Measurements from ENCODE around the gene SRPK2.

- TF ChIP-seq, protein P1, sequence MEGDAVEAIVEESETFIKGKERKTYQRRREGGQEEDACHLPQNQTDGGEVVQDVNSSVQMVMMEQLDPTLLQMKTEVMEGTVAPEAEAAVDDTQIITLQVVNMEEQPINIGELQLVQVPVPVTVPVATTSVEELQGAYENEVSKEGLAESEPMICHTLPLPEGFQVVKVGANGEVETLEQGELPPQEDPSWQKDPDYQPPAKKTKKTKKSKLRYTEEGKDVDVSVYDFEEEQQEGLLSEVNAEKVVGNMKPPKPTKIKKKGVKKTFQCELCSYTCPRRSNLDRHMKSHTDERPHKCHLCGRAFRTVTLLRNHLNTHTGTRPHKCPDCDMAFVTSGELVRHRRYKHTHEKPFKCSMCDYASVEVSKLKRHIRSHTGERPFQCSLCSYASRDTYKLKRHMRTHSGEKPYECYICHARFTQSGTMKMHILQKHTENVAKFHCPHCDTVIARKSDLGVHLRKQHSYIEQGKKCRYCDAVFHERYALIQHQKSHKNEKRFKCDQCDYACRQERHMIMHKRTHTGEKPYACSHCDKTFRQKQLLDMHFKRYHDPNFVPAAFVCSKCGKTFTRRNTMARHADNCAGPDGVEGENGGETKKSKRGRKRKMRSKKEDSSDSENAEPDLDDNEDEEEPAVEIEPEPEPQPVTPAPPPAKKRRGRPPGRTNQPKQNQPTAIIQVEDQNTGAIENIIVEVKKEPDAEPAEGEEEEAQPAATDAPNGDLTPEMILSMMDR (IDR thresholded peaks at IDR 0.05), result no peak
- TF ChIP-seq EZH2 (IDR thresholded peaks at IDR 0.05; ENCODE audit: borderline replicate concordance, insufficient read depth, low read depth, low read length, poor library complexity, severe bottlenecking), result no peak
These were observed 82.4 kb downstream of the SRPK2 start for GRCh38 chr7:105306298-105306748.
